HEK293 (cell line): ENCODE measurements around the gene SLC25A19.

Experiments
- KLF8 ChIP-seq: fragments of 450-650 bp; formaldehyde crosslinking; IDR thresholded peaks from 2 replicates; pipeline ENCODE4 v1.5.1; 2016; ENCODE audit warnings: missing biosample characterization, missing genetic modification characterization
- YY1 ChIP-seq: fragments of 450-650 bp; formaldehyde crosslinking; IDR thresholded peaks from 2 replicates; pipeline ENCODE4 v1.5.1; 2018; ENCODE audit warnings: missing biosample characterization, missing genetic modification characterization
- ZBTB20 ChIP-seq: fragments of 450-650 bp; formaldehyde crosslinking; IDR thresholded peaks from 2 replicates; pipeline ENCODE4 v1.5.1; 2016; ENCODE audit warnings: missing biosample characterization, missing genetic modification characterization
- ZBTB21 ChIP-seq: fragments of 450-650 bp; formaldehyde crosslinking; IDR thresholded peaks from 2 replicates; pipeline ENCODE4 v1.5.1; 2017; ENCODE audit warnings: missing biosample characterization, missing genetic modification characterization
- ZBTB8A ChIP-seq: fragments of 450-650 bp; formaldehyde crosslinking; IDR thresholded peaks from 2 replicates; pipeline ENCODE4 v1.5.1; 2016; ENCODE audit warnings: missing biosample characterization, missing genetic modification characterization
- ZNF302 ChIP-seq: fragments of 450-650 bp; formaldehyde crosslinking; IDR thresholded peaks from 2 replicates; pipeline ENCODE4 v1.5.1; 2016; ENCODE audit warnings: missing biosample characterization, missing genetic modification characterization, low read depth
- ZNF394 ChIP-seq: fragments of 450-650 bp; formaldehyde crosslinking; IDR thresholded peaks from 2 replicates; pipeline ENCODE4 v1.5.1; 2016; ENCODE audit warnings: missing biosample characterization, missing genetic modification characterization, mild to moderate bottlenecking, moderate library complexity, borderline replicate concordance
- ZNF76 ChIP-seq: fragments of 450-650 bp; formaldehyde crosslinking; IDR thresholded peaks from 2 replicates; pipeline ENCODE4; 2016; ENCODE audit warnings: low read depth, missing biosample characterization, missing genetic modification characterization, borderline replicate concordance
- ZNF777 ChIP-seq: fragments of 450-650 bp; formaldehyde crosslinking; IDR thresholded peaks from 2 replicates; pipeline ENCODE4 v1.5.1; 2017; ENCODE audit warnings: missing biosample characterization, missing genetic modification characterization, borderline replicate concordance
- TF ChIP-seq, protein P1 (sequence below): fragments of 450-650 bp; IDR thresholded peaks from 2 replicates; pipeline ENCODE4 v1.5.1; 2018; ENCODE audit warnings: missing biosample characterization, mild to moderate bottlenecking, missing genetic modification characterization
- TF ChIP-seq, protein P2 (sequence below): fragments of 450-650 bp; formaldehyde crosslinking; IDR thresholded peaks from 2 replicates; pipeline ENCODE4 v1.5.1; 2016; ENCODE audit warnings: missing biosample characterization, missing genetic modification characterization
- TF ChIP-seq, protein P3 (sequence below): fragments of 450-650 bp; formaldehyde crosslinking; IDR thresholded peaks from 2 replicates; pipeline ENCODE4 v1.5.1; 2016; ENCODE audit warnings: missing biosample characterization, missing genetic modification characterization, borderline replicate concordance
- TF ChIP-seq, protein P4 (sequence below): fragments of 450-650 bp; formaldehyde crosslinking; IDR thresholded peaks from 2 replicates; pipeline ENCODE4 v1.5.1; 2017; ENCODE audit warnings: missing biosample characterization, missing genetic modification characterization
- TF ChIP-seq, protein P5 (sequence below): fragments of 450-650 bp; formaldehyde crosslinking; IDR thresholded peaks from 2 replicates; pipeline ENCODE4 v1.5.1; 2016; ENCODE audit warnings: missing biosample characterization, missing genetic modification characterization
- TF ChIP-seq, protein P6 (sequence below): fragments of 450-650 bp; IDR thresholded peaks from 2 replicates; pipeline ENCODE4 v1.5.1; 2018; ENCODE audit warnings: missing biosample characterization, missing genetic modification characterization
- TF ChIP-seq, protein P7 (sequence below): fragments of 450-650 bp; formaldehyde crosslinking; IDR thresholded peaks from 2 replicates; pipeline ENCODE4 v1.5.1; 2016; ENCODE audit warnings: missing biosample characterization, missing genetic modification characterization

Gene SLC25A19

DNA sequence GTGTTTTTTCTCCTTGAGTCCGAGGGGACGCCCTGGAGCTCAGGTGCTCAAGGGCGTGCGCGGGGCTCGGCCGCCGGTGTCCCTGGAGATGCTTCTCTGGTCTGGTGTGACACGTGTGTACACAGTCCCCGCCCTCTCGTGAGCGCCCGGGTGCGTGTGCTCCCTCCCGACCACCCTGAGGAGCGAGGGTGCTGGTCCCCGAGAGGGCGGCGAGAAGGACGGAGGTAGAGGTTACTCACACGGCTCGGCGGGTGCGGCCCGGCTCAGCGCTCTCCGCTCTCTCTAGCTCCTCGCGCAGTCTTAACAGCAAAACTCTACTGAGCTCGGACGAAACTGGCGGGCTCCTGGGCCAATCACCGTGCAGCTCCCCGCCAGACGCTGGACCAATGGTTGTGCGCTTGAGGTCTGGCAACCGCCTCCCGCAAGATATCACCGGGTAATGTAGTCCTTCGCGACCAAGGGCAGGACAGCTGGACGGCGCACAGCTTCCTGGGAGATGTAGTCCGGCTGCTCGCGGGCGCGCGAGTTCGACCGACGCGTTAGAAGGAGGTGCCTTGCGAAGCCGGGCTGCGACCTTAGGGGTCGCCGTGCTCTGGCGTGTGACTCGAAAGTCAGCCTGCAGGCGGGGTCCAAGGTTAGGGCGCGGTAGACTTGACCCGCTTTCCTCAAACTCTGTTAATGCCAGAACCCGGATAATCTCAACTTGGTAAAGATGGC is at the start of gene SLC25A19 (continued):
- TF ChIP-seq, protein P1, sequence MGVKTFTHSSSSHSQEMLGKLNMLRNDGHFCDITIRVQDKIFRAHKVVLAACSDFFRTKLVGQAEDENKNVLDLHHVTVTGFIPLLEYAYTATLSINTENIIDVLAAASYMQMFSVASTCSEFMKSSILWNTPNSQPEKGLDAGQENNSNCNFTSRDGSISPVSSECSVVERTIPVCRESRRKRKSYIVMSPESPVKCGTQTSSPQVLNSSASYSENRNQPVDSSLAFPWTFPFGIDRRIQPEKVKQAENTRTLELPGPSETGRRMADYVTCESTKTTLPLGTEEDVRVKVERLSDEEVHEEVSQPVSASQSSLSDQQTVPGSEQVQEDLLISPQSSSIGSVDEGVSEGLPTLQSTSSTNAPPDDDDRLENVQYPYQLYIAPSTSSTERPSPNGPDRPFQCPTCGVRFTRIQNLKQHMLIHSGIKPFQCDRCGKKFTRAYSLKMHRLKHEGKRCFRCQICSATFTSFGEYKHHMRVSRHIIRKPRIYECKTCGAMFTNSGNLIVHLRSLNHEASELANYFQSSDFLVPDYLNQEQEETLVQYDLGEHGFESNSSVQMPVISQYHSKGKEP = no peak
- TF ChIP-seq, protein P2, sequence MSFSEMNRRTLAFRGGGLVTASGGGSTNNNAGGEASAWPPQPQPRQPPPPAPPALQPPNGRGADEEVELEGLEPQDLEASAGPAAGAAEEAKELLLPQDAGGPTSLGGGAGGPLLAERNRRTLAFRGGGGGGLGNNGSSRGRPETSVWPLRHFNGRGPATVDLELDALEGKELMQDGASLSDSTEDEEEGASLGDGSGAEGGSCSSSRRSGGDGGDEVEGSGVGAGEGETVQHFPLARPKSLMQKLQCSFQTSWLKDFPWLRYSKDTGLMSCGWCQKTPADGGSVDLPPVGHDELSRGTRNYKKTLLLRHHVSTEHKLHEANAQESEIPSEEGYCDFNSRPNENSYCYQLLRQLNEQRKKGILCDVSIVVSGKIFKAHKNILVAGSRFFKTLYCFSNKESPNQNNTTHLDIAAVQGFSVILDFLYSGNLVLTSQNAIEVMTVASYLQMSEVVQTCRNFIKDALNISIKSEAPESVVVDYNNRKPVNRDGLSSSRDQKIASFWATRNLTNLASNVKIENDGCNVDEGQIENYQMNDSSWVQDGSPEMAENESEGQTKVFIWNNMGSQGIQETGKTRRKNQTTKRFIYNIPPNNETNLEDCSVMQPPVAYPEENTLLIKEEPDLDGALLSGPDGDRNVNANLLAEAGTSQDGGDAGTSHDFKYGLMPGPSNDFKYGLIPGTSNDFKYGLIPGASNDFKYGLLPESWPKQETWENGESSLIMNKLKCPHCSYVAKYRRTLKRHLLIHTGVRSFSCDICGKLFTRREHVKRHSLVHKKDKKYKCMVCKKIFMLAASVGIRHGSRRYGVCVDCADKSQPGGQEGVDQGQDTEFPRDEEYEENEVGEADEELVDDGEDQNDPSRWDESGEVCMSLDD = peak; percentile 59; the same call in 1 of the 2 replicates
- TF ChIP-seq ZNF777 (tag by site-specific recombination) = no peak
- TF ChIP-seq ZBTB20 = peak; percentile 91
- TF ChIP-seq, protein P3, sequence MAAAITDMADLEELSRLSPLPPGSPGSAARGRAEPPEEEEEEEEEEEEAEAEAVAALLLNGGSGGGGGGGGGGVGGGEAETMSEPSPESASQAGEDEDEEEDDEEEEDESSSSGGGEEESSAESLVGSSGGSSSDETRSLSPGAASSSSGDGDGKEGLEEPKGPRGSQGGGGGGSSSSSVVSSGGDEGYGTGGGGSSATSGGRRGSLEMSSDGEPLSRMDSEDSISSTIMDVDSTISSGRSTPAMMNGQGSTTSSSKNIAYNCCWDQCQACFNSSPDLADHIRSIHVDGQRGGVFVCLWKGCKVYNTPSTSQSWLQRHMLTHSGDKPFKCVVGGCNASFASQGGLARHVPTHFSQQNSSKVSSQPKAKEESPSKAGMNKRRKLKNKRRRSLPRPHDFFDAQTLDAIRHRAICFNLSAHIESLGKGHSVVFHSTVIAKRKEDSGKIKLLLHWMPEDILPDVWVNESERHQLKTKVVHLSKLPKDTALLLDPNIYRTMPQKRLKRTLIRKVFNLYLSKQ (tag by site-specific recombination) = no peak
- no peak for TF ChIP-seq ZBTB21 (tag by site-specific recombination)
- peak; percentile 98 for TF ChIP-seq ZNF76 (tag by site-specific recombination)
- TF ChIP-seq ZNF302 (tag by site-specific recombination) = no peak
- no peak; the same call in 1 of the 2 replicates for TF ChIP-seq KLF8
- TF ChIP-seq, protein P4, sequence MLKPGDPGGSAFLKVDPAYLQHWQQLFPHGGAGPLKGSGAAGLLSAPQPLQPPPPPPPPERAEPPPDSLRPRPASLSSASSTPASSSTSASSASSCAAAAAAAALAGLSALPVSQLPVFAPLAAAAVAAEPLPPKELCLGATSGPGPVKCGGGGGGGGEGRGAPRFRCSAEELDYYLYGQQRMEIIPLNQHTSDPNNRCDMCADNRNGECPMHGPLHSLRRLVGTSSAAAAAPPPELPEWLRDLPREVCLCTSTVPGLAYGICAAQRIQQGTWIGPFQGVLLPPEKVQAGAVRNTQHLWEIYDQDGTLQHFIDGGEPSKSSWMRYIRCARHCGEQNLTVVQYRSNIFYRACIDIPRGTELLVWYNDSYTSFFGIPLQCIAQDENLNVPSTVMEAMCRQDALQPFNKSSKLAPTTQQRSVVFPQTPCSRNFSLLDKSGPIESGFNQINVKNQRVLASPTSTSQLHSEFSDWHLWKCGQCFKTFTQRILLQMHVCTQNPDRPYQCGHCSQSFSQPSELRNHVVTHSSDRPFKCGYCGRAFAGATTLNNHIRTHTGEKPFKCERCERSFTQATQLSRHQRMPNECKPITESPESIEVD (tag by site-specific recombination) = no peak
- TF ChIP-seq, protein P5, sequence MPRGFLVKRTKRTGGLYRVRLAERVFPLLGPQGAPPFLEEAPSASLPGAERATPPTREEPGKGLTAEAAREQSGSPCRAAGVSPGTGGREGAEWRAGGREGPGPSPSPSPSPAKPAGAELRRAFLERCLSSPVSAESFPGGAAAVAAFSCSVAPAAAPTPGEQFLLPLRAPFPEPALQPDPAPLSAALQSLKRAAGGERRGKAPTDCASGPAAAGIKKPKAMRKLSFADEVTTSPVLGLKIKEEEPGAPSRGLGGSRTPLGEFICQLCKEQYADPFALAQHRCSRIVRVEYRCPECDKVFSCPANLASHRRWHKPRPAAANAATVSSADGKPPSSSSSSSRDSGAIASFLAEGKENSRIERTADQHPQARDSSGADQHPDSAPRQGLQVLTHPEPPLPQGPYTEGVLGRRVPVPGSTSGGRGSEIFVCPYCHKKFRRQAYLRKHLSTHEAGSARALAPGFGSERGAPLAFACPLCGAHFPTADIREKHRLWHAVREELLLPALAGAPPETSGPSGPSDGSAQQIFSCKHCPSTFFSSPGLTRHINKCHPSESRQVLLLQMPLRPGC (tag by site-specific recombination) = no peak
- TF ChIP-seq, protein P6, sequence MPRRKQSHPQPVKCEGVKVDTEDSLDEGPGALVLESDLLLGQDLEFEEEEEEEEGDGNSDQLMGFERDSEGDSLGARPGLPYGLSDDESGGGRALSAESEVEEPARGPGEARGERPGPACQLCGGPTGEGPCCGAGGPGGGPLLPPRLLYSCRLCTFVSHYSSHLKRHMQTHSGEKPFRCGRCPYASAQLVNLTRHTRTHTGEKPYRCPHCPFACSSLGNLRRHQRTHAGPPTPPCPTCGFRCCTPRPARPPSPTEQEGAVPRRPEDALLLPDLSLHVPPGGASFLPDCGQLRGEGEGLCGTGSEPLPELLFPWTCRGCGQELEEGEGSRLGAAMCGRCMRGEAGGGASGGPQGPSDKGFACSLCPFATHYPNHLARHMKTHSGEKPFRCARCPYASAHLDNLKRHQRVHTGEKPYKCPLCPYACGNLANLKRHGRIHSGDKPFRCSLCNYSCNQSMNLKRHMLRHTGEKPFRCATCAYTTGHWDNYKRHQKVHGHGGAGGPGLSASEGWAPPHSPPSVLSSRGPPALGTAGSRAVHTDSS = no peak
- peak; percentile 50; the same call in 1 of the 2 replicates for TF ChIP-seq ZBTB8A (tag by site-specific recombination)
- peak; percentile 8; the same call in 1 of the 2 replicates for TF ChIP-seq ZNF394
- TF ChIP-seq, protein P7, sequence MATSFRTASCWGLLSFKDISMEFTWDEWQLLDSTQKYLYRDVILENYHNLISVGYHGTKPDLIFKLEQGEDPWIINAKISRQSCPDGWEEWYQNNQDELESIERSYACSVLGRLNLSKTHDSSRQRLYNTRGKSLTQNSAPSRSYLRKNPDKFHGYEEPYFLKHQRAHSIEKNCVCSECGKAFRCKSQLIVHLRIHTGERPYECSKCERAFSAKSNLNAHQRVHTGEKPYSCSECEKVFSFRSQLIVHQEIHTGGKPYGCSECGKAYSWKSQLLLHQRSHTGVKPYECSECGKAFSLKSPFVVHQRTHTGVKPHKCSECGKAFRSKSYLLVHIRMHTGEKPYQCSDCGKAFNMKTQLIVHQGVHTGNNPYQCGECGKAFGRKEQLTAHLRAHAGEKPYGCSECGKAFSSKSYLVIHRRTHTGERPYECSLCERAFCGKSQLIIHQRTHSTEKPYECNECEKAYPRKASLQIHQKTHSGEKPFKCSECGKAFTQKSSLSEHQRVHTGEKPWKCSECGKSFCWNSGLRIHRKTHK (tag by site-specific recombination) = no peak
- peak; percentile 71; the same call in 1 of the 2 replicates for TF ChIP-seq YY1 (tag by site-specific recombination)
